ENCODE data around the gene PITPNB. TPM values are rescaled to one million over a fixed set of nuclear protein-coding genes. Genes with fewer than 3 reads are reported as not detected.

Gene PITPNB
- total RNA-seq, 4 donors from 2014 or later, result 37.5 to 53.7 (median 40.2) TPM

DNA sequence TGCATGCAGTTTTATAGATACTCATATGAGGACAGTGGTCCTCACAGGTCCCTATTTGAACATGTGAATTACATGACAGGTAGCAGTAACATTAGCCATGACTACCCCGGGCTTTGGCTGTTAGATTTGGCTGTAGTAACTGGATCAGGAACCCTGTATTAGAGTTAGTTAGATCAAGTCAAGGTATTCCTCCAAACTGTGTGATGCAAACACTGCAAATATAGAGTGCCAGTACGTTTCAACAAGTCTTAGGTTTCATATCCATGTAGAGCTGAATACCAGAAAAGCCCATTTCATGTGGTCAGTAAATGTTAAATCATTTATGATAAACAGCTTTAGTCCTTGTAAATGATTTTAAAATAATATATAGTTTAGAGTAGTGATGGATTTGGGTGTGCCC lies 29.5 kb upstream of the PITPNB start:
- no peaks in the 10 kb centered on the region for H3K27me3 ChIP-seq
- 92 to 97% methylated on average over 2 of the region's 2 CpGs for WGBS, 2 donors
- TF ChIP-seq EP300 (IDR thresholded peaks at IDR 0.05) (no peak), CTCF (IDR thresholded peaks at IDR 0.05) (no peak), POLR2A (IDR thresholded peaks at IDR 0.05) (no peak)
- H3K9me3 ChIP-seq, result no peaks in the 10 kb centered on the region
- H3K4me1 ChIP-seq, result peaks cover 0 to 11% (median 2%) of the 10 kb centered on the region in 4 donors
- no peak overlapping the region for H3K27ac ChIP-seq
- H3K36me3 ChIP-seq, result no peaks in the 10 kb centered on the region
- H3K4me3 ChIP-seq, result no peak overlapping the region
- no peak for DNase-seq (ENCODE audit: low spot score in 2 of 2)

DNA sequence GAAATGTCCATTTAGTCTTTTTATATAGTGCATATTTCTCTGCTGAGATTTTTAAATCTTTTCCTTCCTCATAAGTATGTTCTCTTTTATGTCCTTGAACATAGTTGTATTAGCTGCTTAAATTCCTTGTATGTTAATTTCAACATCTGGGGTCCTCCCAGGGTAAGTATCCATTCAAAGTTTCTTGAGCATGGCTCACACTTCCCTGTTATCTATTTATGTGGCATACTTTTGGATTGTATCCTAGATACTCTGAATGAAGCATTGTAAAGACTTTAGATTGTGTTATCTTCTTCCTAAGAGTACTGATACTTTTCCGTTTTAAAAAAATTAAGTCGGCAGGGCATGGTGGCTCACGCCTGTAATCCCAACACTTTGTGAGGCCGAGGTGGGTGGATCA lies 28.4 kb upstream of the PITPNB start:
- peaks cover 0 to 7% (median 0%) of the 10 kb centered on the region in 3 donors for H3K36me3 ChIP-seq
- no peak overlapping the region for H3K27ac ChIP-seq
- no peak overlapping the region for H3K4me3 ChIP-seq
- no peak for TF ChIP-seq EP300 (IDR thresholded peaks at IDR 0.05)
- no peak for TF ChIP-seq CTCF (IDR thresholded peaks at IDR 0.05)
- no peak for TF ChIP-seq POLR2A (IDR thresholded peaks at IDR 0.05)
- H3K4me1 ChIP-seq, result peaks cover 0 to 8% (median 2%) of the 10 kb centered on the region in 4 donors
- no peaks in the 10 kb centered on the region for H3K27me3 ChIP-seq
- no peaks in the 10 kb centered on the region for H3K9me3 ChIP-seq
- WGBS, 2 donors, result 93 to 94% methylated on average over 4 of the region's 4 CpGs
- DNase-seq (ENCODE audit: low spot score in 2 of 2), result no peak

DNA sequence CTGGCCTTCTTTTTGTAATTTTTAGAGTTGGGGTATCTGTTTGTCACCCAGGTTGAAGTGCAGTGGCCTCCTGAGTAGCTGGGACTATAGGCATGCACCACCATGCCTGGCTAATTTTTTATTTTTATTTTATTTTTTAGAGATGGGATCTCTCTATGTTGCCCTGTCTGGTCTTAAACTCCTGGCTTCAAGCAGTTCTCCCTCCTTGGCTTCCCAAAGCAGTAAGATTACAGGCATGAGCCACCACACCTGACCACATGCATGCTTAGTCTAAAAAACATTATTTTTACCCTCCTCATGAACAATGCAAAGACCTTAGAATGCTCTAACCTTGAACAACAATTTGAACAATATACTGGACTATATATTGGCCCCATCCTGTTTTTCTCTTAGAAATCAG lies 22.1 kb upstream of the PITPNB start:
- Histone ChIP-seq H3K4me1 (no peaks in the 10 kb centered on the region), H3K27ac (no peak overlapping the region)
- no peak for TF ChIP-seq CTCF (IDR thresholded peaks at IDR 0.05)
- TF ChIP-seq POLR2A (IDR thresholded peaks at IDR 0.05), result no peak
- no peak for TF ChIP-seq EP300 (IDR thresholded peaks at IDR 0.05)

DNA sequence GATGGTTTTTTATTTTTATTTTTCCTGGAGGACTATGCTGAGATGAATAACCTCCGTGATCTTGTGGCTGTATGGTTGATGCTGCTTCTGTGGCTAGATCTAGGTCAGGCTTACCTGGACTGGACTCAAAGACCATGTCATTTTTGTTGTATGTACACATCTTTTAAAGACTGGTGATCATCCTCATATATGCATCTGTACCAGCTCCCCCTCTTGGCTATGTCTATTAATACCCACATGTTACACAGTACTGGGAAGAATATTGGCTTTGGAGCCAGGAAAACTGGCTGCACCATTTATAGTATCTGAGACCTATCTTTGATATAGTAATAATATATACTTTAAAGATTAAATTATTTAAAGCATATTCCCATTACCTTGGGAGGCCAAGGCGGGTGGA lies 18.4 kb upstream of the PITPNB start:
- Histone ChIP-seq H3K4me3 (no peak overlapping the region), H3K36me3 (peaks cover 0 to 18% (median 0%) of the 10 kb centered on the region in 3 donors), H3K4me1 (no peaks in the 10 kb centered on the region), H3K27ac (no peak overlapping the region), H3K9me3 (no peaks in the 10 kb centered on the region), H3K27me3 (no peaks in the 10 kb centered on the region)
- no peak for DNase-seq (ENCODE audit: low spot score in 2 of 2)
- WGBS, 2 donors, result 92 to 96% methylated on average over 2 of the region's 2 CpGs
- no peak for TF ChIP-seq EP300 (IDR thresholded peaks at IDR 0.05)
- TF ChIP-seq CTCF (IDR thresholded peaks at IDR 0.05), result no peak
- TF ChIP-seq POLR2A (IDR thresholded peaks at IDR 0.05), result no peak

More for the DNA sequence above, 22.1 kb upstream of the PITPNB start:
- Histone ChIP-seq H3K27me3 (no peaks in the 10 kb centered on the region), H3K36me3 (peaks cover 0 to 21% (median 0%) of the 10 kb centered on the region in 3 donors), H3K4me3 (no peak overlapping the region), H3K9me3 (no peaks in the 10 kb centered on the region)
- DNase-seq (ENCODE audit: low spot score in 2 of 2), result no peak

DNA sequence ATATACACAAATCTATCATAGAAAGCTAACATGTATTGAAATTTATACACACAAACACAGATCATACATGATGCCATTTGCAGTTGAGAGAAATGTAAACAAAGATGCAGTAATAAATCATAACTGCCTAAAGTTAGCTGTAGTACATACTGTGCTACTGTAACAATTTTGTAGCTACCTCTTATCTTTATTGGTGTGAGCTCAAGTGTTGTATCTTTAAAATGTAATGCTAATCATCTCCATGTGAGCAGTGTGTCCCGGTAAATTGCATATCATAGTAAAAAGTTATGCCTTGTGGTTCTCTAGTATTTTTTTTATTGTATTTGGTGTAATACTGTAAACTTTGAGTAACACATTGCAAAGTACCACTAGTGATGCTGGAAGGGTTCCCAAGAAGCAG lies 16.8 kb upstream of the PITPNB start:
- WGBS, 2 donors, result 91 to 97% methylated on average over 1 of the region's 1 CpG

More for the DNA sequence above, 16.8 kb upstream of the PITPNB start:
- H3K27me3 ChIP-seq, result no peaks in the 10 kb centered on the region
- H3K9me3 ChIP-seq, result no peaks in the 10 kb centered on the region
- TF ChIP-seq CTCF (IDR thresholded peaks at IDR 0.05) (no peak), EP300 (IDR thresholded peaks at IDR 0.05) (no peak), POLR2A (IDR thresholded peaks at IDR 0.05) (no peak)
- H3K4me1 ChIP-seq, result no peaks in the 10 kb centered on the region
- H3K36me3 ChIP-seq, result peaks cover 0 to 9% (median 0%) of the 10 kb centered on the region in 3 donors
- no peak overlapping the region for H3K4me3 ChIP-seq
- DNase-seq (ENCODE audit: low spot score in 2 of 2), result no peak
- no peak overlapping the region for H3K27ac ChIP-seq
